Thyroid gland (tissue), 4 donors: ENCODE data around the gene PSMD5. TPM values are rescaled to one million over a fixed set of nuclear protein-coding genes. Genes with fewer than 3 reads are reported as not detected.

Source experiments
- DNase-seq, 2 donors: peaks; one replicate each; pipeline ENCODE4 v3.0.0-alpha.2; 2019
- H3K27ac ChIP-seq, 3 donors: fragments of 200-600 bp; sonication (generic); 1 replicate in 2 of 3; 2 replicates in 1 of 3; pipeline ENCODE4 v1.5.1; 2016 to 2019; ENCODE audit warnings: mild to moderate bottlenecking in 1 of 3, moderate library complexity in 1 of 3
- H3K27me3 ChIP-seq: fragments of 200-600 bp; sonication (generic); one replicate; pipeline ENCODE4 v1.5.1; 2019
- H3K36me3 ChIP-seq, 2 donors: fragments of 200-600 bp; sonication (generic); one replicate each; pipeline ENCODE4 v1.5.1; 2016 to 2019
- H3K4me1 ChIP-seq, 2 donors: fragments of 200-600 bp; sonication (generic); one replicate each; pipeline ENCODE4 v1.5.1; 2017 to 2019
- H3K4me3 ChIP-seq, 3 donors: fragments of 200-600 bp; sonication (generic); replicated peaks in 1 of 3; 1 replicate in 2 of 3; 2 replicates in 1 of 3; pipeline ENCODE4 v1.5.1; 2016; ENCODE audit warnings: mild to moderate bottlenecking in 1 of 3
- H3K9me3 ChIP-seq: fragments of 200-600 bp; sonication (generic); one replicate; pipeline ENCODE4 v1.5.1; 2017
- CTCF ChIP-seq, 6 experiments: fragments of 200-600 bp in 3 of 6; fragments of 450-650 bp in 3 of 6; sonication (generic) in 3 of 6; IDR thresholded peaks; one replicate each; pipeline ENCODE4 v1.5.1; 2016 to 2019; ENCODE audit warnings: antibody characterized with exemption in 6 of 6, mild to moderate bottlenecking in 2 of 6, inconsistent platforms in 1 of 6, moderate library complexity in 1 of 6
- POLR2A ChIP-seq, 2 donors: fragments of 450-650 bp; IDR thresholded peaks; one replicate each; pipeline ENCODE4 v1.6.1; 2017; ENCODE audit warnings: antibody characterized with exemption in 2 of 2, mild to moderate bottlenecking in 2 of 2, moderate library complexity in 1 of 2
- WGBS, 2 donors: methylation state at CpG; one replicate each; pipeline ENCODE4 v1.1.5; 2017; 5-methylcytosine and 5-hydroxymethylcytosine counted together
- intact Hi-C: fragments of 100-400 bp; cut with DNase I; formaldehyde crosslinking; loops from one replicate; pipeline ENCODE4 v1.15.1; 2023
- total RNA-seq, 4 donors: library from RNA; depleted of rRNA; stranded (reverse); fragments of >200 nt; gene quantifications; one replicate each; pipeline ENCODE4 v1.2.3, GENCODE V29; 2016

Gene PSMD5
- total RNA-seq, 4 donors from 2014 or later: 34.8 to 38.6 (median 36.5) TPM

DNA sequence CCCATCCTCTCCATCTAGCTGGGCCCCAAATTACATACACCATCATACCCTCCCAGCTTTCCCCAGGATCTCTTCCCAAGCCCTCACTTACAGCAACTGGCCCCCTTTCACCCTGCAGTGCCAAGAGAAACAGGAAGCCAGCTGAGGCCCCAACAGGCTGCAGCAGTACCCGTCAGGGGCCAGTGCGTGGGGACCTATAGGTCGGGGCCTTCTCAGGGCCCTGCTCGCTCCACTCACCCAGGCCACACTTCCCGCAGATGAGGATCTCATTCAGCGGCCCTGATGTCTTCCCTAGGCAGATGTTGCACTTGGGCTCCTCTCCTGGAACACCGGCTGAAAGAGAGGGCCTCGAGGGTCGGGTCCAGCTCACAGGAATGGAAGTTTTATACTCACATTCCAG lies 27.5 kb upstream of the PSMD5 start:
- no peak overlapping the region for H3K4me3 ChIP-seq
- TF ChIP-seq POLR2A (IDR thresholded peaks at IDR 0.05) (no peak), CTCF (IDR thresholded peaks at IDR 0.05) (no peak)
- no peak overlapping the region for H3K27ac ChIP-seq
- peaks cover 2 to 7% of the 10 kb centered on the region in 2 donors for H3K4me1 ChIP-seq
- intact Hi-C loops: loop anchor here (5.0 kb wide), 1 partner anchor 57 kb away; the partner anchor contains the start of gene TRAF1
- no peaks in the 10 kb centered on the region for H3K27me3 ChIP-seq
- no peak for DNase-seq
- H3K9me3 ChIP-seq: no peaks in the 10 kb centered on the region
- 84 to 94% methylated on average over 9 of the region's 9 CpGs for WGBS, 2 donors
- H3K36me3 ChIP-seq: no peaks in the 10 kb centered on the region

- no peaks in the 10 kb centered on the region for H3K27me3 ChIP-seq
- no peaks in the 10 kb centered on the region for H3K9me3 ChIP-seq
- no peaks in the 10 kb centered on the region for H3K36me3 ChIP-seq
- intact Hi-C loops: loop anchor here (5.0 kb wide), 1 partner anchor 58 kb away; the partner anchor contains the start of gene TRAF1
- DNase-seq: peak in 1 of 2 donors; percentile 16
- peaks cover 2 to 7% of the 10 kb centered on the region in 2 donors for H3K4me1 ChIP-seq
- WGBS, 2 donors: 90 to 97% methylated on average over 10 of the region's 10 CpGs
- H3K4me3 ChIP-seq: no peak overlapping the region
- H3K27ac ChIP-seq: peak overlapping the region in 2 of 3 donors; percentile 78 to 81
- no peak for TF ChIP-seq CTCF (IDR thresholded peaks at IDR 0.05)
- no peak for TF ChIP-seq POLR2A (IDR thresholded peaks at IDR 0.05)
Observed at GRCh38 chr9:120869726-120870125, 27.0 kb upstream of the PSMD5 start.

DNA sequence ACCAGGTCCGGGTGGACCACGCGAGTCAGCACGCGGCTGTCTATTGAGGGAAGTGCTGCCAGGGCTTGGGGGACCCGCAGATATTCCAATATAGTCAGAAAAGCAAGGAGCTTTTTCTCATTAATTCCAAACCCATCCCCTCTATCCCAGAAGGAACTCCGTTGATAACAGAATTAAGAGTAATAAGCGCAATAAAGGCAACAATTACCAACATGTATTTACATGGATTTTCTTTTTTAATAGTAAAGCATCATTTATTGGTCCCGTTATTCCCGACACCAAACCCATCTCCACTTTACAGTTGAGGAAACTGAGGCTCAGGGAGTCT lies 26.6 kb upstream of the PSMD5 start:
- no peak for DNase-seq
- Histone ChIP-seq H3K4me1 (peaks cover 2 to 7% of the 10 kb centered on the region in 2 donors), H3K9me3 (no peaks in the 10 kb centered on the region), H3K27me3 (no peaks in the 10 kb centered on the region), H3K36me3 (no peaks in the 10 kb centered on the region), H3K4me3 (peak overlapping the region in 2 of 3 donors; percentile 38), H3K27ac (peak overlapping the region; percentile 71 to 81 (median 78))
- 33 to 46% methylated on average over 9 to 10 of the region's 10 CpGs for WGBS, 2 donors
- TF ChIP-seq POLR2A (IDR thresholded peaks at IDR 0.05): no peak
- TF ChIP-seq CTCF (IDR thresholded peaks at IDR 0.05): no peak
- intact Hi-C loops: no loop called here

- H3K9me3 ChIP-seq: no peaks in the 10 kb centered on the region
- TF ChIP-seq POLR2A (IDR thresholded peaks at IDR 0.05) (peak in 1 of 2 donors; percentile 60), CTCF (IDR thresholded peaks at IDR 0.05) (peak in 3 of 6 experiments; percentile 37 to 46 (median 40))
- 3 to 32% methylated on average over 4 to 19 of the region's 52 CpGs for WGBS, 2 donors
- peak overlapping the region; percentile 71 to 81 (median 78) for H3K27ac ChIP-seq
- H3K36me3 ChIP-seq: no peaks in the 10 kb centered on the region
- peak overlapping the region in 2 of 3 donors; percentile 38 for H3K4me3 ChIP-seq
- H3K4me1 ChIP-seq: peaks cover 2 to 7% of the 10 kb centered on the region in 2 donors
- peak; percentile 99 for DNase-seq
- H3K27me3 ChIP-seq: no peaks in the 10 kb centered on the region
- intact Hi-C loops: no loop called here
Observed at GRCh38 chr9:120868676-120869359, 26.1 kb upstream of the PSMD5 start.

GRCh38 chr9:120868339-120868675 lies 25.6 kb upstream of the PSMD5 start:
- 29 to 36% methylated on average over 11 of the region's 11 CpGs for WGBS, 2 donors
- DNase-seq: no peak
- Histone ChIP-seq H3K27ac (peak overlapping the region in 2 of 3 donors; percentile 78 to 81), H3K4me1 (peaks cover 0 to 7% of the 10 kb centered on the region in 2 donors), H3K36me3 (no peaks in the 10 kb centered on the region), H3K4me3 (peak overlapping the region in 1 of 3 donors; percentile 38), H3K9me3 (no peaks in the 10 kb centered on the region), H3K27me3 (no peaks in the 10 kb centered on the region)
- TF ChIP-seq POLR2A (IDR thresholded peaks at IDR 0.05) (no peak), CTCF (IDR thresholded peaks at IDR 0.05) (no peak)
- intact Hi-C loops: no loop called here
